PC-9 (cell line): ENCODE results near the gene GOLM1. TPM values are rescaled to one million over a fixed set of nuclear protein-coding genes. Genes with fewer than 3 reads are reported as not detected.

Experiments
- BruUV-seq: library from RNA; stranded (reverse); fragments of 400-500 nt; replicated peaks from 2 replicates; lab custom pipeline; 2021; lab: Mats Ljungman, UMichigan
- CTCF ChIA-PET: fragments of 300-600 bp; sonication (Branson Sonifier 250); formaldehyde crosslinking; loops from one replicate; lab custom pipeline; 2022; ENCODE audit warnings: antibody characterized with exemption; lab: Charles Lee
- POLR2A ChIA-PET: fragments of 300-600 bp; sonication (Branson Sonifier 250); formaldehyde crosslinking; loops from one replicate; lab custom pipeline; 2022; ENCODE audit warnings: antibody characterized with exemption; ENCODE audit not compliant: unreplicated experiment; lab: Charles Lee
- DNase-seq, 2 experiments: peaks; one replicate each; pipeline versions ENCODE4 v3.0.0 to v3.0.0-alpha.2; 2015 to 2022; ENCODE audit warnings: mixed read lengths in 1 of 2
- H2AFZ ChIP-seq: fragments of 200-600 bp; sonication (generic); 2 replicates; pipeline ENCODE4 v1.8.1; 2017; ENCODE audit warnings: antibody characterized with exemption
- H3F3A ChIP-seq: fragments of 200-600 bp; sonication (generic); 2 replicates; pipeline ENCODE4 v1.8.1; 2017; ENCODE audit warnings: antibody characterized with exemption, mild to moderate bottlenecking, low read depth; ENCODE audit not compliant: insufficient read depth
- H3K27ac ChIP-seq: fragments of 200-600 bp; sonication (generic); 2 replicates; pipeline ENCODE4 v1.6.1; 2016; ENCODE audit warnings: mixed run types
- H3K27me3 ChIP-seq: fragments of 200-600 bp; sonication (generic); 2 replicates; pipeline ENCODE4 v1.6.1; 2016; ENCODE audit warnings: low read depth, mixed run types; ENCODE audit not compliant: insufficient read depth
- H3K36me3 ChIP-seq: fragments of 200-600 bp; sonication (generic); 2 replicates; pipeline ENCODE4 v1.6.1; 2016; ENCODE audit warnings: low read depth, mixed run types
- H3K4me1 ChIP-seq: fragments of 200-600 bp; sonication (generic); replicated peaks from 2 replicates; pipeline ENCODE4 v1.6.1; 2016; ENCODE audit warnings: mixed run types; ENCODE audit not compliant: insufficient read depth
- H3K4me2 ChIP-seq: fragments of 200-600 bp; sonication (generic); 2 replicates; pipeline ENCODE4 v1.6.1; 2017; ENCODE audit warnings: mixed run types
- H3K4me3 ChIP-seq: fragments of 200-600 bp; sonication (generic); 2 replicates; pipeline ENCODE4 v1.6.1; 2016; ENCODE audit warnings: mixed run types
- H3K79me2 ChIP-seq: fragments of 200-600 bp; sonication (generic); 2 replicates; pipeline ENCODE4 v1.6.1; 2017; ENCODE audit warnings: low read depth, mixed run types
- H3K9me2 ChIP-seq: fragments of 200-600 bp; sonication (generic); 2 replicates; pipeline ENCODE4 v1.8.1; 2017; ENCODE audit warnings: mild to moderate bottlenecking; ENCODE audit not compliant: insufficient read depth
- H3K9me3 ChIP-seq: fragments of 200-600 bp; sonication (generic); 2 replicates; pipeline ENCODE4 v1.8.1; 2016; ENCODE audit warnings: low read depth; ENCODE audit not compliant: insufficient read depth
- H4K20me1 ChIP-seq: fragments of 200-600 bp; sonication (generic); 2 replicates; pipeline ENCODE4 v1.8.1; 2017; ENCODE audit not compliant: insufficient read depth
- EZH2 ChIP-seq: fragments of 200-600 bp; sonication (generic); IDR thresholded peaks from 2 replicates; pipeline ENCODE4 v1.8.0; 2017; ENCODE audit warnings: antibody characterized with exemption, low read depth
- intact Hi-C: fragments of 100-400 bp; cut with micrococcal nuclease; formaldehyde crosslinking; loops from one replicate; pipeline ENCODE4 v1.10.0; 2022; ENCODE audit not compliant: unreplicated experiment
- total RNA-seq: library from RNA; stranded (reverse); gene quantifications from 2 replicates; pipeline ENCODE4 v1.2.3, GENCODE V29; 2021
- TF ChIP-seq, protein P1 (sequence below): fragments of 200-600 bp; sonication (generic); conservative IDR thresholded peaks from 2 replicates; pipeline ENCODE4 v1.6.1; 2017; ENCODE audit warnings: mixed run types, antibody characterized with exemption, mild to moderate bottlenecking, moderate library complexity

The GOLM1 gene
- total RNA-seq, 1 experiment from 2014 or later = 94.7 TPM

DNA sequence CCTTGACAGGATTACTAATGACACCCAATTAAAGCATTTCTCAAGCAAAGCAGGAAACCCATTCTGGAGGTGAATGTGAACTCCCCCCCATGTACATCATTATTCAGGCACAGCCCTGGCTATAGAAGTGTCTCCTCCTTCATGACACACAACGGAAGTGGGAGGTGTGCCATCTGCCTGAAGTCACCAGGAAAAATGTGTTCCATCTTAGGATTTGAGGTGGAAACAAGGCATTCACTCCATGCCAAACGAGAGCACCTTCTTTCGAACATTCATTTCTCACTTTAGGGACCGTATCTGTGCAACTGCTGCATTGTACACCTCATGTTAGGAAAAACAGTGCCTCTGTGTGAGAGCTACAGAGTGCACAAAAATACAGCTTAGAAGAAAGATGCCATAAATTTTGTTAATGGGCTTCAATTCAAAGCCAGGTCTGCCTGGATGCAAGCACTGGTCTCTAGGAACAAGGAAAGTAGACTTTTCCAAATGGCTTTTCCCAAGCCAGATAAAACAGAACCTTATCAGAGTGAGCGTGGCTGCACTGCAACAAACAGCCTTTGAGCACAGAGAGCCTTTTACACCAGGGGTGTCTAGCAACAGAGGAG lies 19.4 kb downstream of the GOLM1 start:
- no peaks in the 10 kb centered on the region for H3K9me3 ChIP-seq
- peaks cover 20% of the 10 kb centered on the region for H3F3A ChIP-seq
- peak overlapping the region; percentile 32; the same call in 1 of the 2 replicates for H3K4me3 ChIP-seq
- peak overlapping the region; percentile 95 for H3K27ac ChIP-seq
- H3K9me2 ChIP-seq = no peaks in the 10 kb centered on the region
- H3K79me2 ChIP-seq = peaks cover 30% of the 10 kb centered on the region
- ChIA-PET POLR2A (interaction anchor here (0.6 kb wide), 1 partner anchor 32 kb away, joined by 3 read pairs; no protein-coding TSS in a partner anchor), CTCF (no interaction called here)
- DNase-seq = peak in 1 of 2 experiments; percentile 49
- no peak overlapping the region for H2AFZ ChIP-seq
- intact Hi-C loops = loop anchor here (1.0 kb wide), 3 partner anchors 14 to 47 kb away; no protein-coding TSS in a partner anchor
- H3K4me2 ChIP-seq = peak overlapping the region; percentile 78
- BruUV-seq = TSS peak; percentile 93
- TF ChIP-seq, protein P1, sequence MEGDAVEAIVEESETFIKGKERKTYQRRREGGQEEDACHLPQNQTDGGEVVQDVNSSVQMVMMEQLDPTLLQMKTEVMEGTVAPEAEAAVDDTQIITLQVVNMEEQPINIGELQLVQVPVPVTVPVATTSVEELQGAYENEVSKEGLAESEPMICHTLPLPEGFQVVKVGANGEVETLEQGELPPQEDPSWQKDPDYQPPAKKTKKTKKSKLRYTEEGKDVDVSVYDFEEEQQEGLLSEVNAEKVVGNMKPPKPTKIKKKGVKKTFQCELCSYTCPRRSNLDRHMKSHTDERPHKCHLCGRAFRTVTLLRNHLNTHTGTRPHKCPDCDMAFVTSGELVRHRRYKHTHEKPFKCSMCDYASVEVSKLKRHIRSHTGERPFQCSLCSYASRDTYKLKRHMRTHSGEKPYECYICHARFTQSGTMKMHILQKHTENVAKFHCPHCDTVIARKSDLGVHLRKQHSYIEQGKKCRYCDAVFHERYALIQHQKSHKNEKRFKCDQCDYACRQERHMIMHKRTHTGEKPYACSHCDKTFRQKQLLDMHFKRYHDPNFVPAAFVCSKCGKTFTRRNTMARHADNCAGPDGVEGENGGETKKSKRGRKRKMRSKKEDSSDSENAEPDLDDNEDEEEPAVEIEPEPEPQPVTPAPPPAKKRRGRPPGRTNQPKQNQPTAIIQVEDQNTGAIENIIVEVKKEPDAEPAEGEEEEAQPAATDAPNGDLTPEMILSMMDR = no peak
- TF ChIP-seq EZH2 = no peak
- H3K4me1 ChIP-seq = peaks cover 29% of the 10 kb centered on the region
- H3K27me3 ChIP-seq = no peaks in the 10 kb centered on the region
- no peaks in the 10 kb centered on the region for H4K20me1 ChIP-seq
- peaks cover 17% of the 10 kb centered on the region for H3K36me3 ChIP-seq

DNA sequence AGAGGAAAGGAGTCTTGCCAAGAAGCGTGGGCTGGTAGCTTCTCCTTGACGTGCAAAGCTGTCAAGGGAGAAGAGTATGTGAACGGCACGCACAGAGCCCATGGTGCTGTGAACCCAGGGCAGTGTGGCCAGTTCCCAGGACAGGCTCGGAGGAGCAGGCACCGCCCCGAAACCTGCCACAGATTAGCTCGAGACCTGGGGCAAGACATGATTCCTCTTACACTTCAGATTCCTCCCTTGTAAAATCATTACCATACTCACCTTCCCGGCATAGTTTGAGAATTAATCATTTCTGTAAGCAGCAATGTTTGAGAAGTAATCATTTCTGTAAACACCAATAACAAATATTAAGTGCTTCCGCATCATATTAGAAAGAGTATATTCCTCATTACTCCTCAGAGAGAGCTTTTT lies 19.9 kb downstream of the GOLM1 start:
- POLR2A ChIA-PET = interaction anchor here (0.6 kb wide), 1 partner anchor 33 kb away, joined by 3 read pairs; no protein-coding TSS in a partner anchor
- H3K9me3 ChIP-seq = no peaks in the 10 kb centered on the region
- peak overlapping the region; percentile 78 for H3K4me2 ChIP-seq
- peaks cover 30% of the 10 kb centered on the region for H3K79me2 ChIP-seq
- no TSS peak for BruUV-seq
- no peaks in the 10 kb centered on the region for H3K27me3 ChIP-seq
- H4K20me1 ChIP-seq = no peaks in the 10 kb centered on the region
- H3K36me3 ChIP-seq = peaks cover 17% of the 10 kb centered on the region
- peak; percentile 84 to 99 for DNase-seq
- peak overlapping the region; percentile 47; the same call in 1 of the 2 replicates for H3K4me3 ChIP-seq
- no peak for TF ChIP-seq EZH2
- TF ChIP-seq, protein P1 = no peak
- peaks cover 20% of the 10 kb centered on the region for H3F3A ChIP-seq
- H3K27ac ChIP-seq = peak overlapping the region; percentile 95
- intact Hi-C loops = loop anchor here (1.0 kb wide), 3 partner anchors 15 to 48 kb away; no protein-coding TSS in a partner anchor
- no peaks in the 10 kb centered on the region for H3K9me2 ChIP-seq
- H3K4me1 ChIP-seq = peaks cover 29% of the 10 kb centered on the region
- H2AFZ ChIP-seq = no peak overlapping the region
- CTCF ChIA-PET = interaction anchor here (0.6 kb wide), 1 partner anchor 140 kb away, joined by 3 read pairs; no protein-coding TSS in a partner anchor

DNA sequence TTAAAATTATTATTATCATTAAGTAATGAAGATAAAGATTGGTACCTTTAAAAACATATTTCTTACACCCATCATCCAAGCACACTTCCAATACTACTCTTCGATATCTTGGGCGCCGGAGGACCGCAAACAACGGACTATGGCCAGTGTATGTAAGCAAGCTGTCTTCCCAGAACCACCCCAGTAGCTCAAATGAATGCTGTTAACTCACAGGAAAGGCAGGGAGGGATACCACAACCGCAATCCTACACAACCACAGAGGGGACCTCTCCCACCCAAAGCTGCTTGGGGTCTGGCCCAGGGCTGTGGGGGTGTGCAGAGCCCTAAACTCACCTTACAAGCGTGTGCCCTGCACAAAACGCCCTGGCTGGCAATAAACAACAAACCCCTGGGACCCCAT lies 20.6 kb downstream of the GOLM1 start:
- H3K9me3 ChIP-seq = no peaks in the 10 kb centered on the region
- H4K20me1 ChIP-seq = no peaks in the 10 kb centered on the region
- DNase-seq = no peak
- peaks cover 29% of the 10 kb centered on the region for H3K4me1 ChIP-seq
- peak overlapping the region; percentile 95 for H3K27ac ChIP-seq
- POLR2A ChIA-PET = no interaction called here
- intact Hi-C loops = loop anchor here (1.0 kb wide), 3 partner anchors 16 to 49 kb away; no protein-coding TSS in a partner anchor
- no peaks in the 10 kb centered on the region for H3K27me3 ChIP-seq
- H3K9me2 ChIP-seq = no peaks in the 10 kb centered on the region
- BruUV-seq = no TSS peak
- H3K36me3 ChIP-seq = peaks cover 17% of the 10 kb centered on the region
- peak overlapping the region; percentile 47; the same call in 1 of the 2 replicates for H3K4me3 ChIP-seq
- peaks cover 30% of the 10 kb centered on the region for H3K79me2 ChIP-seq
- no peak overlapping the region for H2AFZ ChIP-seq
- H3K4me2 ChIP-seq = peak overlapping the region; percentile 78
- CTCF ChIA-PET = no interaction called here
- no peak for TF ChIP-seq EZH2
- TF ChIP-seq, protein P1 = no peak
- H3F3A ChIP-seq = peaks cover 20% of the 10 kb centered on the region
